KMS-11 (cell line): ENCODE measurements around the gene NR2E3.

Experiments
- H2AFZ ChIP-seq: fragments of 200-600 bp; sonication (generic); 2 replicates; pipeline ENCODE4 v1.6.1; 2016; ENCODE audit warnings: antibody characterized with exemption, mixed run types, low read depth
- H3K27ac ChIP-seq: fragments of 200-600 bp; sonication (generic); 2 replicates; pipeline ENCODE4 v1.6.1; 2016; ENCODE audit warnings: mild to moderate bottlenecking, mixed run types
- H3K27me3 ChIP-seq: fragments of 200-600 bp; sonication (generic); 2 replicates; pipeline ENCODE4 v1.6.1; 2017; ENCODE audit warnings: mild to moderate bottlenecking, low read depth, mixed run types, moderate library complexity; ENCODE audit not compliant: insufficient read depth
- H3K36me3 ChIP-seq: fragments of 200-600 bp; sonication (generic); 2 replicates; pipeline ENCODE4 v1.6.1; 2017; ENCODE audit warnings: mild to moderate bottlenecking, mixed run types; ENCODE audit not compliant: insufficient read depth
- H3K4me1 ChIP-seq: fragments of 200-600 bp; sonication (generic); 2 replicates; pipeline ENCODE4 v1.6.1; 2016; ENCODE audit warnings: mild to moderate bottlenecking, low read depth, mixed run types; ENCODE audit not compliant: poor library complexity, severe bottlenecking
- H3K4me2 ChIP-seq: fragments of 200-600 bp; sonication (generic); 2 replicates; pipeline ENCODE4 v1.7.0; 2016; ENCODE audit warnings: mild to moderate bottlenecking, mixed run types
- H3K4me3 ChIP-seq: fragments of 200-600 bp; sonication (generic); IDR thresholded peaks from 2 replicates; pipeline ENCODE4 v1.6.1; 2017; ENCODE audit warnings: low read depth, low read length, mixed read lengths; ENCODE audit not compliant: insufficient read depth
- H3K79me2 ChIP-seq: fragments of 200-600 bp; sonication (generic); 2 replicates; pipeline ENCODE4 v1.6.1; 2016; ENCODE audit warnings: low read depth, mixed run types; ENCODE audit not compliant: insufficient read depth
- H3K9ac ChIP-seq: fragments of 200-600 bp; sonication (generic); 2 replicates; pipeline ENCODE4 v1.6.1; 2016; ENCODE audit warnings: mild to moderate bottlenecking, mixed run types
- H4K20me1 ChIP-seq: fragments of 200-600 bp; sonication (generic); 2 replicates; pipeline ENCODE4 v1.6.1; 2016; ENCODE audit warnings: mild to moderate bottlenecking, mixed run types; ENCODE audit not compliant: insufficient read depth
- CTCF ChIP-seq: fragments of 200-600 bp; sonication (generic); conservative IDR thresholded peaks from 2 replicates; pipeline ENCODE4 v1.6.1; 2017; ENCODE audit warnings: low read depth, mild to moderate bottlenecking, antibody characterized with exemption, low read length, moderate library complexity, mixed read lengths

NR2E3 gene

GRCh38 chr15:71810256-71811035 lies at the start of gene NR2E3:
Gene NR2E3, plus strand, starts transcription at chr15:71810554. Its CDS starts 190 bp downstream, at chr15:71810744.
- no peak within 1 kb of the TSS for H2AFZ ChIP-seq
- H3K27ac ChIP-seq: no peak within 1 kb of the TSS
- no peaks in the 10 kb centered on the region for H3K79me2 ChIP-seq
- no peak within 1 kb of the TSS for H3K4me3 ChIP-seq
- H3K4me2 ChIP-seq: no peak within 1 kb of the TSS
- no peaks in the 10 kb centered on the region for H3K4me1 ChIP-seq
- TF ChIP-seq CTCF: no peak
- no peaks in the 10 kb centered on the region for H3K36me3 ChIP-seq
- H4K20me1 ChIP-seq: no peaks in the 10 kb centered on the region
- no peaks in the 10 kb centered on the region for H3K27me3 ChIP-seq
- no peak within 1 kb of the TSS for H3K9ac ChIP-seq

- no peak for TF ChIP-seq CTCF
- H3K9ac ChIP-seq: no peak overlapping the region
- H3K27ac ChIP-seq: no peak overlapping the region
- H3K4me1 ChIP-seq: no peaks in the 10 kb centered on the region
- no peak overlapping the region for H3K4me2 ChIP-seq
- no peaks in the 10 kb centered on the region for H3K36me3 ChIP-seq
- no peaks in the 10 kb centered on the region for H4K20me1 ChIP-seq
- H3K27me3 ChIP-seq: no peaks in the 10 kb centered on the region
- no peak overlapping the region for H3K4me3 ChIP-seq
- no peaks in the 10 kb centered on the region for H3K79me2 ChIP-seq
- no peak overlapping the region for H2AFZ ChIP-seq
Observed at GRCh38 chr15:71760852-71761251, 49.5 kb upstream of the NR2E3 start.

- no peak overlapping the region for H3K4me2 ChIP-seq
- H3K27ac ChIP-seq: no peak overlapping the region
- no peaks in the 10 kb centered on the region for H3K27me3 ChIP-seq
- H3K4me1 ChIP-seq: no peaks in the 10 kb centered on the region
- H2AFZ ChIP-seq: no peak overlapping the region
- no peaks in the 10 kb centered on the region for H3K79me2 ChIP-seq
- no peaks in the 10 kb centered on the region for H4K20me1 ChIP-seq
- no peak overlapping the region for H3K9ac ChIP-seq
- H3K4me3 ChIP-seq: no peak overlapping the region
- no peaks in the 10 kb centered on the region for H3K36me3 ChIP-seq
- no peak for TF ChIP-seq CTCF
Observed at GRCh38 chr15:71761649-71762048, 48.7 kb upstream of the NR2E3 start.

GRCh38 chr15:71768184-71768583 lies 42.2 kb upstream of the NR2E3 start:
- TF ChIP-seq CTCF: no peak
- no peaks in the 10 kb centered on the region for H3K36me3 ChIP-seq
- no peak overlapping the region for H2AFZ ChIP-seq
- H3K4me1 ChIP-seq: no peaks in the 10 kb centered on the region
- no peaks in the 10 kb centered on the region for H3K27me3 ChIP-seq
- H3K4me3 ChIP-seq: no peak overlapping the region
- no peak overlapping the region for H3K27ac ChIP-seq
- no peaks in the 10 kb centered on the region for H4K20me1 ChIP-seq
- H3K9ac ChIP-seq: no peak overlapping the region
- no peaks in the 10 kb centered on the region for H3K79me2 ChIP-seq
- H3K4me2 ChIP-seq: no peak overlapping the region
